OCI-LY1 (cell line): ENCODE data around the gene LRRC34.

Experiments
- H2AFZ ChIP-seq: fragments of 200-600 bp; sonication (generic), shearing (Covaris generic); 2 replicates; pipeline ENCODE4 v1.6.0; 2014; ENCODE audit warnings: antibody characterized with exemption, mild to moderate bottlenecking, low read length
- H3F3A ChIP-seq: fragments of 200-600 bp; sonication (generic), shearing (Covaris generic); 2 replicates; pipeline ENCODE4 v1.6.0; 2014; ENCODE audit warnings: mild to moderate bottlenecking, antibody characterized with exemption, low read length, moderate library complexity; ENCODE audit not compliant: insufficient read depth
- H3K27ac ChIP-seq: fragments of 200-600 bp; sonication (generic); 2 replicates; pipeline ENCODE4 v1.5.1; 2014; ENCODE audit warnings: low read length, mixed run types, mild to moderate bottlenecking, low read depth; ENCODE audit not compliant: poor library complexity, severe bottlenecking
- H3K27me3 ChIP-seq: fragments of 200-600 bp; sonication (generic); 2 replicates; pipeline ENCODE4 v1.6.0; 2014; ENCODE audit warnings: antibody characterized with exemption, mild to moderate bottlenecking, low read length, moderate library complexity; ENCODE audit not compliant: insufficient read depth
- H3K36me3 ChIP-seq: fragments of 200-600 bp; sonication (generic); 2 replicates; pipeline ENCODE4 v1.6.1; 2014; ENCODE audit warnings: mild to moderate bottlenecking, antibody characterized with exemption, low read length, moderate library complexity, mixed read lengths; ENCODE audit not compliant: insufficient read depth
- H3K4me1 ChIP-seq: fragments of 200-600 bp; sonication (generic); 2 replicates; pipeline ENCODE4 v1.5.1; 2014; ENCODE audit warnings: mild to moderate bottlenecking, low read length, moderate library complexity; ENCODE audit not compliant: insufficient read depth, severe bottlenecking
- H3K4me2 ChIP-seq: fragments of 200-600 bp; sonication (generic), shearing (Covaris generic); 2 replicates; pipeline ENCODE4 v1.6.1; 2014; ENCODE audit warnings: low read length
- H3K4me3 ChIP-seq: fragments of 200-600 bp; sonication (generic); 2 replicates; pipeline ENCODE4 v1.5.1; 2014; ENCODE audit warnings: low read length, low read depth, mild to moderate bottlenecking, mixed read lengths; ENCODE audit not compliant: poor library complexity, severe bottlenecking
- H3K79me2 ChIP-seq: fragments of 200-600 bp; shearing (Covaris generic); 2 replicates; pipeline ENCODE4 v1.6.1; 2016; ENCODE audit warnings: mixed run types, low read length, mixed read lengths; ENCODE audit not compliant: insufficient read depth
- H3K9ac ChIP-seq: fragments of 200-600 bp; sonication (generic), shearing (Covaris generic); 2 replicates; pipeline ENCODE4 v1.6.1; 2014; ENCODE audit warnings: mild to moderate bottlenecking, low read length, mixed read lengths
- H3K9me2 ChIP-seq: fragments of 200-600 bp; sonication (generic), shearing (Covaris generic); 2 replicates; pipeline ENCODE4 v1.6.1; 2014; ENCODE audit warnings: low read depth, mild to moderate bottlenecking, low read length, mixed read lengths
- H3K9me3 ChIP-seq: fragments of 200-600 bp; shearing (Covaris generic); 2 replicates; pipeline ENCODE4 v1.6.1; 2014; ENCODE audit warnings: low read length, mixed read lengths
- H4K20me1 ChIP-seq: fragments of 200-600 bp; sonication (generic), shearing (Covaris generic); 2 replicates; pipeline ENCODE4 v1.6.0; 2016; ENCODE audit warnings: mild to moderate bottlenecking, low read length; ENCODE audit not compliant: insufficient read depth
- CTCF ChIP-seq: fragments of 200-600 bp; sonication (generic), shearing (Covaris generic); IDR thresholded peaks from 2 replicates; pipeline ENCODE4 v1.5.1; 2017; ENCODE audit warnings: mild to moderate bottlenecking, antibody characterized with exemption, low read length, moderate library complexity, mixed read lengths
- EZH2 ChIP-seq: fragments of 200-600 bp; sonication (generic), shearing (Covaris generic); IDR thresholded peaks from 2 replicates; pipeline ENCODE4 v1.8.0; 2017; ENCODE audit warnings: borderline replicate concordance, mixed run types, mild to moderate bottlenecking, antibody characterized with exemption, low read length, moderate library complexity, mixed read lengths

LRRC34 gene

GRCh38 chr3:169855514-169855913 is 42.8 kb upstream of the LRRC34 start:
- Histone ChIP-seq H3K79me2 (no peaks in the 10 kb centered on the region), H4K20me1 (no peaks in the 10 kb centered on the region), H3K36me3 (no peaks in the 10 kb centered on the region), H3F3A (no peaks in the 10 kb centered on the region), H3K4me1 (no peaks in the 10 kb centered on the region), H3K4me3 (no peak overlapping the region), H3K9ac (no peak overlapping the region), H3K9me3 (no peaks in the 10 kb centered on the region), H3K4me2 (no peak overlapping the region), H3K27me3 (no peaks in the 10 kb centered on the region), H3K27ac (no peak overlapping the region), H2AFZ (no peak overlapping the region), H3K9me2 (no peaks in the 10 kb centered on the region)
- TF ChIP-seq EZH2, result no peak
- TF ChIP-seq CTCF, result no peak

GRCh38 chr3:169850618-169851017 is 37.9 kb upstream of the LRRC34 start:
- TF ChIP-seq EZH2 (no peak), CTCF (no peak)
- no peaks in the 10 kb centered on the region for H3K36me3 ChIP-seq
- H3K9me3 ChIP-seq, result no peaks in the 10 kb centered on the region
- no peaks in the 10 kb centered on the region for H3F3A ChIP-seq
- H2AFZ ChIP-seq, result no peak overlapping the region
- no peaks in the 10 kb centered on the region for H3K27me3 ChIP-seq
- no peaks in the 10 kb centered on the region for H3K79me2 ChIP-seq
- H3K4me1 ChIP-seq, result peaks cover 11% of the 10 kb centered on the region
- no peaks in the 10 kb centered on the region for H4K20me1 ChIP-seq
- H3K27ac ChIP-seq, result no peak overlapping the region
- H3K9ac ChIP-seq, result no peak overlapping the region
- H3K9me2 ChIP-seq, result no peaks in the 10 kb centered on the region
- no peak overlapping the region for H3K4me2 ChIP-seq
- H3K4me3 ChIP-seq, result no peak overlapping the region

GRCh38 chr3:169848741-169849140 is 36.0 kb upstream of the LRRC34 start:
- Histone ChIP-seq H3K9me3 (no peaks in the 10 kb centered on the region), H3K4me3 (no peak overlapping the region), H3K36me3 (no peaks in the 10 kb centered on the region), H2AFZ (no peak overlapping the region), H3K9ac (no peak overlapping the region), H3K27me3 (no peaks in the 10 kb centered on the region), H3K4me2 (no peak overlapping the region), H3K9me2 (no peaks in the 10 kb centered on the region), H3K79me2 (no peaks in the 10 kb centered on the region), H3K4me1 (peaks cover 11% of the 10 kb centered on the region), H3F3A (no peaks in the 10 kb centered on the region), H4K20me1 (no peaks in the 10 kb centered on the region), H3K27ac (no peak overlapping the region)
- TF ChIP-seq CTCF (no peak), EZH2 (no peak)
